Measurements from ENCODE around the gene TAOK3. TPM values are rescaled to one million over a fixed set of nuclear protein-coding genes. Genes with fewer than 3 reads are reported as not detected.

Gene TAOK3
- total and polyA plus RNA-seq, 9 of the 15 experiments (the other 6 are each of a cell fraction or from before 2014, with no cell fraction given), result 24.3 to 83.5 (median 47.1) TPM

- no peak for TF ChIP-seq MEF2D (tag; conservative IDR thresholded peaks at IDR 0.05; ENCODE audit: low read depth)
- TF ChIP-seq MYC (IDR thresholded peaks at IDR 0.05; ENCODE audit: low read depth, low read length), result no peak
- no peak for TF ChIP-seq MYC (CRISPR knock-in tag; IDR thresholded peaks at IDR 0.05; ENCODE audit: borderline replicate concordance, low read depth)
- TF ChIP-seq YY1 (IDR thresholded peaks at IDR 0.05; ENCODE audit: borderline replicate concordance in 1 of 3, control insufficient read depth in 1 of 3, extremely low read depth in 1 of 3, insufficient read depth in 3 of 3, insufficient read length in 1 of 3, insufficient replicate concordance in 2 of 3, low read depth in 1 of 3, low read length in 2 of 3), result no peak
Measured at GRCh38 chr12:118220702-118221101, 152.0 kb downstream of the TAOK3 start (continued).

GRCh38 chr12:118219772-118220171 is 152.9 kb downstream of the TAOK3 start:
- Histone ChIP-seq H2AFZ (ENCODE audit: low read depth, low read length) (no peak overlapping the region), H3K4me2 (ENCODE audit: insufficient read depth, low read length) (no peak overlapping the region), H3K4me1 (replicated peaks in 1 of 2; ENCODE audit: control insufficient read depth in 2 of 2, insufficient read depth in 2 of 2, low read length in 2 of 2) (no peaks in the 10 kb centered on the region), H3K9me3 (replicated peaks; ENCODE audit: control insufficient read depth, insufficient read depth, low read depth, low read length) (no peaks in the 10 kb centered on the region), H3K9ac (ENCODE audit: insufficient read depth in 1 of 2, low read depth in 2 of 2, low read length in 2 of 2) (no peak overlapping the region), H3K79me2 (ENCODE audit: control insufficient read depth, insufficient read depth, low read length) (no peaks in the 10 kb centered on the region), H3K27ac (ENCODE audit: extremely low read depth, low read depth, low read length) (no peak overlapping the region), H3K27me3 (ENCODE audit: control insufficient read depth in 2 of 2, insufficient read depth in 2 of 2, low read length in 2 of 2) (no peaks in the 10 kb centered on the region), H3K9me1 (ENCODE audit: control insufficient read depth, insufficient read depth, low read length) (no peaks in the 10 kb centered on the region), H3K36me3 (ENCODE audit: control insufficient read depth, insufficient read depth, low read length) (peaks cover 15% of the 10 kb centered on the region; the same call in 1 of the 3 replicates), H3K4me3 (no peak overlapping the region), H4K20me1 (replicated peaks; ENCODE audit: control insufficient read depth, insufficient read depth, low read length) (no peaks in the 10 kb centered on the region)
- 87% methylated on average over 3 of the region's 7 CpGs for WGBS (ENCODE audit: insufficient coverage, low coverage, missing lambda C conversion rate)
- in situ Hi-C loops (cut with MboI) (no loop called here), intact Hi-C loops (cut with micrococcal nuclease) (no loop called here)
- no peak for DNase-seq (ENCODE audit: extremely low read depth in 1 of 4, low spot score in 3 of 4)
- CTCF ChIA-PET (ENCODE audit: low intra/inter-chr PET ratio), result no interaction called here
- no TSS peak for BruUV-seq (replicated peaks)
- no peak for ATAC-seq
- POLR2A ChIA-PET, result no interaction called here
- FAIRE-seq, result no peak
- TF ChIP-seq AFF1 (IDR thresholded peaks at IDR 0.05; ENCODE audit: low read depth in 1 of 2, partially characterized antibody in 2 of 2) (no peak), ZNF717 (CRISPR knock-in tag; IDR thresholded peaks at IDR 0.05) (no peak), CHCHD3 (CRISPR knock-in tag; IDR thresholded peaks at IDR 0.05) (no peak), PTRF (tag; IDR thresholded peaks at IDR 0.05) (no peak), GABPB1 (CRISPR knock-in tag; IDR thresholded peaks at IDR 0.05) (no peak), HDGF (IDR thresholded peaks at IDR 0.05) (no peak), HES1 (IDR thresholded peaks at IDR 0.05; ENCODE audit: low read depth) (no peak), PRDM10 (IDR thresholded peaks at IDR 0.05; ENCODE audit: partially characterized antibody) (no peak), ILK (tag; IDR thresholded peaks at IDR 0.05; ENCODE audit: borderline replicate concordance, low read depth) (no peak)

Data from K562 (cell line).